ENCODE data around the gene IL1RL2. TPM values are rescaled to one million over a fixed set of nuclear protein-coding genes. Genes with fewer than 3 reads are reported as not detected.
A peak's percentile ranks its signal among the peaks of the same experiment; 100 is the strongest.

IL1RL2 gene
- total RNA-seq: 1 to 10 TPM in 3 of 7 donors, under 1 TPM in 1, not detected in 3; 0.26 to 2.0 (median 1.6) TPM
- polyA plus RNA-seq: 1 to 10 TPM in 1 of 2 donors, under 1 TPM in 1; 0.24 to 1.1 TPM
- long read RNA-seq, donor 1, partial matches to known transcripts: 0 of 1 reads
- long read RNA-seq, donor 1, other reads (novel, unspliced or antisense): 1 of 1 reads
- long read RNA-seq, donor 2: 0 reads
- long read RNA-seq, donor 3, partial matches to known transcripts: 0 of 1 reads
- long read RNA-seq, donor 3, other reads (novel, unspliced or antisense): 1 of 1 reads

DNA sequence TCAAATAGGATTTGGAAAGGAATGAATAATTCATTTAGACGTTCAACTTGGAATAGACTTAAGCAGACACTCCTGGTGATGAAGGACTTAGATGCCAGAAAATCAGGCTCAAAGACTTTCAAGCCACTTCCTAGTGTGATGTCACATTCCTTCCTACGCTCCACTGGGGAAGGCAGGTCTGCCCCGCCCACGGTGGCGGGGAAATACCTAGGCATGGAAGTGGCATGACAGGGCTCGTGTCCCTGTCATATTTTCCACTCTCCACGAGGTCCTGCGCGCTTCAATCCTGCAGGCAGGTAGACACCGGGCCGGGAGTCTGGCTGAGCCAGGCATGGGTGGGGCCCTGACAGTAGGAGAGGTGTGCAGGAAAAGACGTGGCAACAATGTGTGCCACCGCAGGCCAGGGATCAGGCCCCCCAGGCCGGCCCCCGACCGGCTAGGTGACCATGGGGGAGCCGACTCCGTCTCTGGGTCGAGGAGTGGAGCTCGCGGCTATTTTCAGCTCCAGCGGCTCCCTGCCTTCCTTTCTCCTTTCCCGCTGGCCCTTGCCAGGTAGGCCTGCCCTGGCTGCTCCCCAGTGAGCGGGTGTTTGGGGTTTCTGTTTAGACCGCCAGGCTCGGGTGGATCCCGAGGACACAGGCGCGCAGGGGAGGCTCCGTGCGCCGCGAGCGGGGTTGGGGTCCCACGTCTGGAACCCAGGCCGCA is at the start of gene IL1RL2:
Gene IL1RL2, plus strand, starts transcription at position 233 of the 705 bp plus-strand sequence. CDS start 845 bp downstream, outside the sequence.
- WGBS, 3 donors: 31 to 38% (median 33%) methylated on average over 27 to 36 of the region's 36 CpGs
- Histone ChIP-seq H3K4me1 (ENCODE audit: insufficient read depth) (no peaks in the 10 kb centered on the region), H3K27me3 (no peaks in the 10 kb centered on the region), H3K36me3 (no peaks in the 10 kb centered on the region), H3K4me3 (peak within 1 kb of the TSS; percentile 50), H3K9me3 (no peaks in the 10 kb centered on the region), H3K27ac (peak within 1 kb of the TSS in 1 of 2 donors; percentile 22)
- peak in 3 of 5 donors; percentile 10 to 51 (median 30) for DNase-seq
- intact Hi-C loops (cut with DNase I): no loop called here
- TF ChIP-seq, protein P1, sequence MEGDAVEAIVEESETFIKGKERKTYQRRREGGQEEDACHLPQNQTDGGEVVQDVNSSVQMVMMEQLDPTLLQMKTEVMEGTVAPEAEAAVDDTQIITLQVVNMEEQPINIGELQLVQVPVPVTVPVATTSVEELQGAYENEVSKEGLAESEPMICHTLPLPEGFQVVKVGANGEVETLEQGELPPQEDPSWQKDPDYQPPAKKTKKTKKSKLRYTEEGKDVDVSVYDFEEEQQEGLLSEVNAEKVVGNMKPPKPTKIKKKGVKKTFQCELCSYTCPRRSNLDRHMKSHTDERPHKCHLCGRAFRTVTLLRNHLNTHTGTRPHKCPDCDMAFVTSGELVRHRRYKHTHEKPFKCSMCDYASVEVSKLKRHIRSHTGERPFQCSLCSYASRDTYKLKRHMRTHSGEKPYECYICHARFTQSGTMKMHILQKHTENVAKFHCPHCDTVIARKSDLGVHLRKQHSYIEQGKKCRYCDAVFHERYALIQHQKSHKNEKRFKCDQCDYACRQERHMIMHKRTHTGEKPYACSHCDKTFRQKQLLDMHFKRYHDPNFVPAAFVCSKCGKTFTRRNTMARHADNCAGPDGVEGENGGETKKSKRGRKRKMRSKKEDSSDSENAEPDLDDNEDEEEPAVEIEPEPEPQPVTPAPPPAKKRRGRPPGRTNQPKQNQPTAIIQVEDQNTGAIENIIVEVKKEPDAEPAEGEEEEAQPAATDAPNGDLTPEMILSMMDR (IDR thresholded peaks at IDR 0.05): no peak
- TF ChIP-seq POLR2A (IDR thresholded peaks at IDR 0.05): no peak
- no peak for TF ChIP-seq EP300 (IDR thresholded peaks at IDR 0.05)

DNA sequence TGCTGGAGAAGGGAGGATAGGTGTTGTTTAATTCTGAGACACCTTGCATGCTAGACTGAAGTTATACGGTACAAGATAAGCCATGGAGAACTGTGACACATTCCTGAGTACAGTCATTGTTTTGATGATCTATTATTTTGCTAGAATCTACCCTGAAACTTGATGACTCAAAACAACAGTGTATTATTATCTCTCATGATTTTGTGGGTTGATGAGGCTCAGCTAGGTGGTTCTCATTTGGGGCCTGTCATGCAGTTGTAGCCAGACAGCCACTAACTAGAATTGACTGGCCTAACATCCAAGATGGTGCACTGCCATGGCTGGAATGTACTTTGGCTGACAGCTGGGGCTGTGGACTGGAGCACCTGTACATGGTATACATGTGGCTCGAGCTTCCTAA is 49.7 kb upstream of the IL1RL2 start:
- DNase-seq: no peak
- Histone ChIP-seq H3K27me3 (no peaks in the 10 kb centered on the region), H3K9me3 (no peaks in the 10 kb centered on the region), H3K36me3 (no peaks in the 10 kb centered on the region), H3K4me3 (no peak overlapping the region), H3K27ac (no peak overlapping the region), H3K4me1 (ENCODE audit: insufficient read depth) (peaks cover 5% of the 10 kb centered on the region)
- intact Hi-C loops (cut with DNase I): no loop called here
- TF ChIP-seq POLR2A (IDR thresholded peaks at IDR 0.05) (no peak), EP300 (IDR thresholded peaks at IDR 0.05) (no peak)
- WGBS, 3 donors: 92 to 95% (median 94%) methylated on average over 2 of the region's 2 CpGs

DNA sequence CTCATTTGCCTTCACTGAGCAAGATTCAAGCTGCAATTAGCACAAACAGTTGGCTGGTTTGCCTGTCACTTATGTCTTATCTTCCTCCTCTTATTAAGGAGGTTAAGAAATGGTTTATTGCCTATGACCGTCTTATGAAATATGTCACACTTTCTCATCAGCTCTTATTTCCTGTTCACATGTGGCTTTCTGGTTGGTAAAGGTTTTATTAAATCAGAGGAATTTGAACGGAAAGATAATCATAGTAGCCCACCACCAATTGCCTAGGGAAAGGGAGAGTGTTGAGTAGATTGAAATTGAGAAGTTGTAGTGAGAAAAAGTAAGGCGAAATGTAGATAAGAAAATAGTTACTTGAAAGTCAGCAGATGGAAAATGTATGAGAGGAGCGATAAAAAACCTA is 48.5 kb upstream of the IL1RL2 start:
- Histone ChIP-seq H3K36me3 (no peaks in the 10 kb centered on the region), H3K4me3 (no peak overlapping the region), H3K27ac (no peak overlapping the region), H3K27me3 (no peaks in the 10 kb centered on the region), H3K4me1 (ENCODE audit: insufficient read depth) (peaks cover 5% of the 10 kb centered on the region), H3K9me3 (no peaks in the 10 kb centered on the region)
- WGBS, 3 donors: 47 to 53% (median 48%) methylated on average over 4 of the region's 4 CpGs
- no peak for DNase-seq
- TF ChIP-seq EP300 (IDR thresholded peaks at IDR 0.05): no peak
- TF ChIP-seq, protein P1 (IDR thresholded peaks at IDR 0.05): no peak
- TF ChIP-seq POLR2A (IDR thresholded peaks at IDR 0.05): no peak
- intact Hi-C loops (cut with DNase I): no loop called here

DNA sequence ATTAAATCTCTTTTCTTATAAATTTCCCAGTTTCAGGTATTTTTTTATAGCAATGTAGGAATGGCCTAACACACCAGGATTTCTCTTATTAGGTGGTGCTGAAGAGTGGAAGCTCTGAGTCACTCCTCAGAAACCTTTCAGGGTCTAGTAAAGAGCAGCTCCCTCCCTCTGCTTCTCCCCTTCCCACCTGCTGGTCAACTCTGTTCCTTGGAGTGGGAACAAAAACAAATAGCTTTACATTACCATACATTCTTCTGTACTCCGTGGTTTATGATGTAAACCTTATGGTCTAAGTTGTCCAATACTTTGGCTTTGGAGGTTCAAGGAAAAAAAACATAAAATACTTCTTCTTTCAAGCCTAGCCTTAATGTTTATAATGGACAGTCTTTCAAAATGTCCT is 47.0 kb upstream of the IL1RL2 start:
- no peak overlapping the region for H3K27ac ChIP-seq
- H3K27me3 ChIP-seq: no peaks in the 10 kb centered on the region
- H3K4me1 ChIP-seq (ENCODE audit: insufficient read depth): peaks cover 5% of the 10 kb centered on the region
- H3K9me3 ChIP-seq: no peaks in the 10 kb centered on the region
- TF ChIP-seq, protein P1 (IDR thresholded peaks at IDR 0.05): no peak
- TF ChIP-seq POLR2A (IDR thresholded peaks at IDR 0.05) (no peak), EP300 (IDR thresholded peaks at IDR 0.05) (no peak)
- intact Hi-C loops (cut with DNase I): no loop called here
- no peaks in the 10 kb centered on the region for H3K36me3 ChIP-seq
- 71 to 74% (median 72%) methylated on average over 1 of the region's 1 CpG for WGBS, 3 donors
- no peak overlapping the region for H3K4me3 ChIP-seq
- no peak for DNase-seq

DNA sequence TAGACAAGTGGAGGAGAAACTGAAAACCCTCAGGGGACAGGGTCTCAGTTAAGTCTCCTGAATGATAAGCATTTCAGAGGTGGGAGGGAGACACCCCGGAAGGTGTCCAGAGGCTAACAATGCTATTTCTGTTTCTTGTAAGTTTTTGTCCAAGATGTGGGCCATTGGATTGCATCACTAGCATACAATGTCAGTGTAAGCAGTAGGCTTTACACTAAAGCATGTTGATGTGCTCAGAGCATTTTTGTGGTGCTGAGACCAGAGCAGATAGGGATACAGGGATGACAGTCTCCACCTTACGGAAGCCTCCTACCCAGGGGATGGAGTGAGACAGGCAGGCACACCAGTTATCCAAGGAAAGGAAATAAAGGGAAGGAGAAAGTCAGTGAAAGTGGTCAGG is 46.4 kb upstream of the IL1RL2 start:
- H3K36me3 ChIP-seq: no peaks in the 10 kb centered on the region
- no peak overlapping the region for H3K4me3 ChIP-seq
- TF ChIP-seq, protein P1 (IDR thresholded peaks at IDR 0.05): no peak
- TF ChIP-seq EP300 (IDR thresholded peaks at IDR 0.05) (no peak), POLR2A (IDR thresholded peaks at IDR 0.05) (no peak)
- H3K4me1 ChIP-seq (ENCODE audit: insufficient read depth): peaks cover 5% of the 10 kb centered on the region
- no peaks in the 10 kb centered on the region for H3K27me3 ChIP-seq
- WGBS, 3 donors: 94 to 100% (median 96%) methylated on average over 2 of the region's 2 CpGs
- H3K27ac ChIP-seq: no peak overlapping the region
- no peak for DNase-seq
- intact Hi-C loops (cut with DNase I): no loop called here
- no peaks in the 10 kb centered on the region for H3K9me3 ChIP-seq

Measured in ovary (tissue), 10 donors.